ENCODE measurements around the gene CEBPG. TPM values are rescaled to one million over a fixed set of nuclear protein-coding genes. Genes with fewer than 3 reads are reported as not detected.

Gene CEBPG
- total RNA-seq, 2 experiments from 2014 or later = 30.0 to 31.4 TPM

- H3K4me3 Mint-ChIP-seq = no peak overlapping the region
- ChIA-PET POLR2A (interaction anchor here (1.2 kb wide), 1 partner anchor 168 kb away, joined by 3 read pairs; no protein-coding TSS in a partner anchor), CTCF (no interaction called here)
Observed at GRCh38 chr19:33343859-33344572, 29.5 kb upstream of the CEBPG start.

GRCh38 chr19:33344573-33344925, 29.0 kb upstream of the CEBPG start:
- Mint-ChIP-seq H3K27ac (no peak overlapping the region), H3K4me1 (no peaks in the 10 kb centered on the region), H3K27me3 (peaks cover 36% of the 10 kb centered on the region), H3K36me3 (ENCODE audit: low read depth) (no peaks in the 10 kb centered on the region), H3K4me3 (no peak overlapping the region), H3K9me3 (no peaks in the 10 kb centered on the region)
- ChIA-PET CTCF (no interaction called here), POLR2A (interaction anchor here (1.2 kb wide), 1 partner anchor 169 kb away, joined by 3 read pairs; no protein-coding TSS in a partner anchor)
- no peak for DNase-seq

More at GRCh38 chr19:33343859-33344572, 29.5 kb upstream of the CEBPG start:
- no peaks in the 10 kb centered on the region for H3K36me3 Mint-ChIP-seq (ENCODE audit: low read depth)
- H3K27ac Mint-ChIP-seq = no peak overlapping the region
- peaks cover 40% of the 10 kb centered on the region for H3K27me3 Mint-ChIP-seq
- no peak for DNase-seq
- H3K9me3 Mint-ChIP-seq = no peaks in the 10 kb centered on the region
- H3K4me1 Mint-ChIP-seq = no peaks in the 10 kb centered on the region

- H3K4me3 Mint-ChIP-seq = no peak overlapping the region
- DNase-seq = no peak
- no peaks in the 10 kb centered on the region for H3K36me3 Mint-ChIP-seq (ENCODE audit: low read depth)
- ChIA-PET POLR2A (no interaction called here), CTCF (no interaction called here)
- H3K27me3 Mint-ChIP-seq = peaks cover 34% of the 10 kb centered on the region
- no peaks in the 10 kb centered on the region for H3K4me1 Mint-ChIP-seq
- H3K9me3 Mint-ChIP-seq = no peaks in the 10 kb centered on the region
- H3K27ac Mint-ChIP-seq = no peak overlapping the region
Observed at GRCh38 chr19:33345163-33345562, 28.3 kb upstream of the CEBPG start.

- DNase-seq = no peak
- ChIA-PET CTCF (no interaction called here), POLR2A (no interaction called here)
- Mint-ChIP-seq H3K27ac (no peak overlapping the region), H3K4me1 (no peaks in the 10 kb centered on the region), H3K4me3 (no peak overlapping the region), H3K36me3 (ENCODE audit: low read depth) (no peaks in the 10 kb centered on the region), H3K9me3 (no peaks in the 10 kb centered on the region), H3K27me3 (peaks cover 25% of the 10 kb centered on the region)
Observed at GRCh38 chr19:33346665-33347064, 26.8 kb upstream of the CEBPG start.

GRCh38 chr19:33347300-33347699, 26.2 kb upstream of the CEBPG start:
- peaks cover 23% of the 10 kb centered on the region for H3K27me3 Mint-ChIP-seq
- H3K27ac Mint-ChIP-seq = no peak overlapping the region
- H3K4me3 Mint-ChIP-seq = no peak overlapping the region
- ChIA-PET POLR2A (no interaction called here), CTCF (no interaction called here)
- no peaks in the 10 kb centered on the region for H3K36me3 Mint-ChIP-seq (ENCODE audit: low read depth)
- no peaks in the 10 kb centered on the region for H3K4me1 Mint-ChIP-seq
- no peaks in the 10 kb centered on the region for H3K9me3 Mint-ChIP-seq
- DNase-seq = no peak

- Mint-ChIP-seq H3K36me3 (ENCODE audit: low read depth) (no peaks in the 10 kb centered on the region), H3K4me3 (no peak overlapping the region), H3K9me3 (no peaks in the 10 kb centered on the region), H3K27me3 (peaks cover 15% of the 10 kb centered on the region), H3K27ac (no peak overlapping the region), H3K4me1 (no peaks in the 10 kb centered on the region)
- POLR2A ChIA-PET = no interaction called here
- CTCF ChIA-PET = interaction anchor here (0.6 kb wide), 1 partner anchor 56 kb away, joined by 4 read pairs; no protein-coding TSS in a partner anchor
- no peak for DNase-seq
Observed at GRCh38 chr19:33348301-33349010, 25.1 kb upstream of the CEBPG start.

- Mint-ChIP-seq H3K27me3 (peaks cover 12% of the 10 kb centered on the region), H3K36me3 (ENCODE audit: low read depth) (no peaks in the 10 kb centered on the region), H3K4me3 (no peak overlapping the region), H3K27ac (no peak overlapping the region), H3K4me1 (no peaks in the 10 kb centered on the region), H3K9me3 (no peaks in the 10 kb centered on the region)
- ChIA-PET POLR2A (no interaction called here), CTCF (interaction anchor here (0.6 kb wide), 1 partner anchor 127 kb away, joined by 3 read pairs; no protein-coding TSS in a partner anchor)
- DNase-seq = no peak
Observed at GRCh38 chr19:33349319-33350289, 23.9 kb upstream of the CEBPG start.

GRCh38 chr19:33350538-33351309, 22.8 kb upstream of the CEBPG start:
- CTCF ChIA-PET = interaction anchor here (0.6 kb wide), 1 partner anchor 378 kb away, joined by 5 read pairs; no protein-coding TSS in a partner anchor
- Mint-ChIP-seq H3K9me3 (peaks cover 5% of the 10 kb centered on the region), H3K4me1 (no peaks in the 10 kb centered on the region), H3K27ac (no peak overlapping the region), H3K27me3 (peaks cover 11% of the 10 kb centered on the region), H3K4me3 (no peak overlapping the region), H3K36me3 (ENCODE audit: low read depth) (no peaks in the 10 kb centered on the region)
- POLR2A ChIA-PET = no interaction called here
- DNase-seq = no peak

- DNase-seq = no peak
- Mint-ChIP-seq H3K36me3 (ENCODE audit: low read depth) (no peaks in the 10 kb centered on the region), H3K4me3 (no peak overlapping the region), H3K27me3 (peaks cover 15% of the 10 kb centered on the region), H3K9me3 (peaks cover 7% of the 10 kb centered on the region), H3K27ac (no peak overlapping the region), H3K4me1 (no peaks in the 10 kb centered on the region)
- ChIA-PET POLR2A (no interaction called here), CTCF (no interaction called here)
Observed at GRCh38 chr19:33355535-33355934, 18.0 kb upstream of the CEBPG start.

GRCh38 chr19:33357556-33357955, 16.0 kb upstream of the CEBPG start:
- CTCF ChIA-PET = interaction anchor here (1.6 kb wide), 1 partner anchor 21 kb away, joined by 3 read pairs; no protein-coding TSS in a partner anchor

GRCh38 chr19:33358408-33358807, 15.1 kb upstream of the CEBPG start:
- POLR2A ChIA-PET = interaction anchor here (0.5 kb wide), 1 partner anchor 607 kb away, joined by 3 read pairs; no protein-coding TSS in a partner anchor
- Mint-ChIP-seq H3K9me3 (peaks cover 7% of the 10 kb centered on the region), H3K36me3 (ENCODE audit: low read depth) (no peaks in the 10 kb centered on the region), H3K4me3 (no peak overlapping the region), H3K4me1 (no peaks in the 10 kb centered on the region), H3K27ac (no peak overlapping the region), H3K27me3 (peaks cover 16% of the 10 kb centered on the region)
- CTCF ChIA-PET = interaction anchor here (1.2 to 1.6 kb wide), 2 partner anchors 20 to 181 kb away, joined by 3 read pairs; no protein-coding TSS in a partner anchor
- no peak for DNase-seq

More at GRCh38 chr19:33357556-33357955, 16.0 kb upstream of the CEBPG start:
- no peak for DNase-seq
- peaks cover 7% of the 10 kb centered on the region for H3K9me3 Mint-ChIP-seq
- H3K36me3 Mint-ChIP-seq (ENCODE audit: low read depth) = no peaks in the 10 kb centered on the region
- H3K27ac Mint-ChIP-seq = no peak overlapping the region
- H3K4me1 Mint-ChIP-seq = no peaks in the 10 kb centered on the region
- POLR2A ChIA-PET = no interaction called here
- peaks cover 15% of the 10 kb centered on the region for H3K27me3 Mint-ChIP-seq
- no peak overlapping the region for H3K4me3 Mint-ChIP-seq

- no peaks in the 10 kb centered on the region for H3K4me1 Mint-ChIP-seq
- H3K27me3 Mint-ChIP-seq = peaks cover 16% of the 10 kb centered on the region
- POLR2A ChIA-PET = no interaction called here
- H3K36me3 Mint-ChIP-seq (ENCODE audit: low read depth) = no peaks in the 10 kb centered on the region
- H3K4me3 Mint-ChIP-seq = no peak overlapping the region
- CTCF ChIA-PET = interaction anchor here (1.2 kb wide), 1 partner anchor 183 kb away, joined by 3 read pairs; no protein-coding TSS in a partner anchor
- peaks cover 7% of the 10 kb centered on the region for H3K9me3 Mint-ChIP-seq
- no peak overlapping the region for H3K27ac Mint-ChIP-seq
- DNase-seq = no peak
Observed at GRCh38 chr19:33359581-33359980, 13.9 kb upstream of the CEBPG start.

Measured in activated CD4-positive, alpha-beta memory T cell treated with anti-CD3 and anti-CD28 coated beads, Interleukin-2, amount 10 ng/mL, durations not matched to agents 7 days and 5 days (primary cell).